SK-N-SH (cell line): ENCODE data around the gene WASL. TPM values are rescaled to one million over a fixed set of nuclear protein-coding genes. Genes with fewer than 3 reads are reported as not detected.
A peak's percentile ranks its signal among the peaks of the same experiment; 100 is the strongest.

Experiments
- CTCF ChIA-PET: fragments of 300-600, 350-600 bp; formaldehyde crosslinking; extraction: SDS; loops from one replicate; lab custom pipeline; 2021; lab: Yijun Ruan, JAX
- POLR2A ChIA-PET: fragments of 350-600 bp; sonication (Branson Sonifier 250); formaldehyde crosslinking; extraction: SDS; loops from one replicate; lab custom pipeline; 2020; ENCODE audit warnings: antibody characterized with exemption, inconsistent platforms; lab: Yijun Ruan, JAX
- DNase-seq: peaks from one replicate; pipeline ENCODE4 v3.0.0; 2012
- H2AFZ ChIP-seq: fragments of 200-600 bp; sonication (generic); 2 replicates; pipeline ENCODE4 v1.8.1; 2016; ENCODE audit warnings: antibody characterized with exemption, mild to moderate bottlenecking, low read depth
- H3F3A ChIP-seq: fragments of 200-600 bp; sonication (generic); replicated peaks from 2 replicates; pipeline ENCODE3; 2016; ENCODE audit warnings: antibody characterized with exemption, mild to moderate bottlenecking; ENCODE audit not compliant: insufficient read depth
- H3K27ac ChIP-seq, 2 experiments: fragments of 200-500 bp in 1 of 2; fragments of 200-600 bp in 1 of 2; sonication (Bioruptor generic) in 1 of 2; sonication (generic), shearing (Covaris generic) in 1 of 2; 2 replicates each; pipeline versions ENCODE4 v1.5.1 to v1.6.1; 2014 to 2016; ENCODE audit warnings: low read depth in 2 of 2, inconsistent platforms in 1 of 2, low read length in 1 of 2, mild to moderate bottlenecking in 1 of 2, mixed read lengths in 1 of 2
- H3K27me3 ChIP-seq: fragments of 200-600 bp; sonication (generic), shearing (Covaris generic); 2 replicates; pipeline ENCODE4 v1.6.1; 2016; ENCODE audit warnings: mixed run types; ENCODE audit not compliant: insufficient read depth
- H3K36me3 ChIP-seq, 2 experiments: fragments of 200-500 bp in 1 of 2; fragments of 200-600 bp in 1 of 2; sonication (Bioruptor generic) in 1 of 2; sonication (generic) in 1 of 2; replicated peaks in 1 of 2; 2 replicates each; pipeline versions ENCODE3 to v1.5.1; 2014 to 2016; ENCODE audit warnings: low read length in 1 of 2, mild to moderate bottlenecking in 1 of 2; ENCODE audit not compliant: insufficient read depth in 2 of 2, control insufficient read depth in 1 of 2
- H3K4me1 ChIP-seq, 2 experiments: fragments of 200-500 bp in 1 of 2; fragments of 200-600 bp in 1 of 2; sonication (Bioruptor generic) in 1 of 2; sonication (generic), shearing (Covaris generic) in 1 of 2; 2 replicates each; pipeline versions ENCODE4 v1.5.1 to v1.6.1; 2014 to 2016; ENCODE audit warnings: low read depth in 1 of 2, low read length in 1 of 2, mixed run types in 1 of 2; ENCODE audit not compliant: insufficient read depth in 2 of 2, control insufficient read depth in 1 of 2
- H3K4me2 ChIP-seq: fragments of 200-600 bp; sonication (generic), shearing (Covaris generic); 2 replicates; pipeline ENCODE4 v1.6.1; 2017; ENCODE audit warnings: mixed run types
- H3K4me3 ChIP-seq, 2 experiments: fragments of 200-500 bp in 1 of 2; fragments of 200-600 bp in 1 of 2; sonication (Bioruptor generic) in 1 of 2; sonication (generic), shearing (Covaris generic) in 1 of 2; 2 replicates each; pipeline versions ENCODE4 v1.5.1 to v1.8.1; 2014 to 2016; ENCODE audit warnings: low read depth in 2 of 2, inconsistent platforms in 1 of 2, low read length in 1 of 2, mild to moderate bottlenecking in 1 of 2, mixed read lengths in 1 of 2, moderate library complexity in 1 of 2
- H3K79me2 ChIP-seq: fragments of 200-600 bp; sonication (generic); 2 replicates; pipeline ENCODE4 v1.8.1; 2017; ENCODE audit warnings: mild to moderate bottlenecking; ENCODE audit not compliant: insufficient read depth
- H3K9ac ChIP-seq: fragments of 200-600 bp; sonication (generic); 2 replicates; pipeline ENCODE4 v1.6.1; 2017; ENCODE audit warnings: mixed run types
- H3K9me2 ChIP-seq: fragments of 200-600 bp; sonication (generic); 2 replicates; pipeline ENCODE4 v1.6.1; 2017; ENCODE audit warnings: mixed run types
- H3K9me3 ChIP-seq: fragments of 200-600 bp; sonication (generic); 2 replicates; pipeline ENCODE4 v1.6.1; 2017; ENCODE audit warnings: mixed run types, mild to moderate bottlenecking, moderate library complexity
- H4K20me1 ChIP-seq: fragments of 200-600 bp; sonication (generic); 2 replicates; pipeline ENCODE4 v1.6.1; 2017; ENCODE audit warnings: mild to moderate bottlenecking, mixed run types; ENCODE audit not compliant: insufficient read depth
- FOXM1 ChIP-seq: IDR thresholded peaks from 2 replicates; pipeline ENCODE4 v1.4.0; 2012; ENCODE audit warnings: low read depth, mild to moderate bottlenecking
- GABPA ChIP-seq: IDR thresholded peaks from 2 replicates; pipeline ENCODE4 v1.4.0; 2012; ENCODE audit warnings: low read depth, mild to moderate bottlenecking
- JUND ChIP-seq: IDR thresholded peaks from 2 replicates; pipeline ENCODE4 v1.4.0; 2012
- MXI1 ChIP-seq: IDR thresholded peaks from 2 replicates; pipeline ENCODE4 v1.6.1; 2012; ENCODE audit warnings: mild to moderate bottlenecking, low read depth, low read length, improper control_type of control experiment
- NFIC ChIP-seq: IDR thresholded peaks from 2 replicates; pipeline ENCODE4 v1.4.0; 2012; ENCODE audit warnings: borderline replicate concordance
- NRF1 ChIP-seq: IDR thresholded peaks from 2 replicates; pipeline ENCODE4 v1.6.1; 2012; ENCODE audit warnings: low read depth, mild to moderate bottlenecking, low read length
- RAD21 ChIP-seq: IDR thresholded peaks from 2 replicates; pipeline ENCODE4 v1.6.1; 2012; ENCODE audit warnings: mild to moderate bottlenecking, low read length
- RXRA ChIP-seq: IDR thresholded peaks from 2 replicates; pipeline ENCODE4 v1.4.0; 2012; ENCODE audit warnings: low read depth, mild to moderate bottlenecking, borderline replicate concordance
- SIN3A ChIP-seq: IDR thresholded peaks from 2 replicates; pipeline ENCODE4 v1.6.1; 2012; ENCODE audit warnings: low read depth, mild to moderate bottlenecking, low read length, moderate library complexity, borderline replicate concordance
- TAF1 ChIP-seq: IDR thresholded peaks from 2 replicates; pipeline ENCODE4 v1.6.1; 2012; ENCODE audit warnings: low read depth, mild to moderate bottlenecking, low read length, moderate library complexity, borderline replicate concordance
- TEAD4 ChIP-seq: IDR thresholded peaks from 2 replicates; pipeline ENCODE4 v1.4.0; 2012; ENCODE audit warnings: mild to moderate bottlenecking, borderline replicate concordance; ENCODE audit not compliant: insufficient read depth
- WGBS: methylation state at CpG from one replicate; pipeline ENCODE4 v1.1.6; 2017; ENCODE audit warnings: low lambda C conversion rate; 5-methylcytosine and 5-hydroxymethylcytosine counted together
- polyA plus RNA-seq, 3 experiments: library from polyadenylated mRNA; depleted of rRNA; stranded (reverse); fragments of >200 nt; gene quantifications; 2 replicates each; pipeline ENCODE4 v1.2.3, GENCODE V29; 2012
- TF ChIP-seq, protein P1 (sequence below): IDR thresholded peaks from 2 replicates; pipeline ENCODE4 v1.4.0; 2012; ENCODE audit warnings: low read depth
- TF ChIP-seq, protein P2 (sequence below): IDR thresholded peaks from 2 replicates; pipeline ENCODE4 v1.4.0; 2012; ENCODE audit warnings: low read depth, borderline replicate concordance
- TF ChIP-seq, protein P3 (sequence below): IDR thresholded peaks from 2 replicates; pipeline ENCODE4; 2012
- TF ChIP-seq, protein P4 (sequence below): fragments of 150-350 bp; IDR thresholded peaks from 2 replicates; pipeline ENCODE4 v1.6.1; 2016; ENCODE audit warnings: mild to moderate bottlenecking, low read depth, low read length

Gene WASL
- polyA plus RNA-seq, 1 of the 3 experiments (the other 2 are of a cell fraction), result 9.9 TPM

DNA sequence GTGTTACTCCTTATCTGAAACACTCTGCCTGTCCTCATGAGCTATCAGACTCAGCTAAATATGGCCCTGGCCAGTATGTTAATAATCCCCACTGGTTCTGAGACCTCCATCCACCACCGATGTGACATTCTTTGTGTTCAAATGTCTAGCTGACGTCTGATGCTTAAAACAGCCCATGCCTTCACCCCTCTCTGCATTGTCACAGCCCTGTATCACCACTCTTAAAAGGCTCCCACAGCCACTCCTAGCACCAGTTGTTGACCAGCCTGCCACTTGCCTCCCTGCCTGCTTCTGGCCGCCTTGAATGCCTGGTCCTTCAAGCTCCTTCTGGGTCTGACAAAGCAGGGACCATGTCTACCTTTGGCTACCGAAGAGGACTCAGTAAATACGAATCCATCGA lies 93.2 kb downstream of the WASL start, which contains the start of gene LMOD2:
Gene LMOD2 (plus strand): TSS at position 253 of the 400 bp plus-strand sequence. CDS start 98 bp downstream, at position 351.
- Histone ChIP-seq H2AFZ (no peak within 1 kb of the TSS), H3K4me1 (peaks cover 0 to 4% of the 10 kb centered on the region in 2 experiments; a peak in 1 of 4 replicates), H3K27ac (no peak within 1 kb of the TSS), H3K36me3 (no peaks in the 10 kb centered on the region), H3K4me2 (no peak within 1 kb of the TSS), H3K9me2 (no peaks in the 10 kb centered on the region), H3K9ac (no peak within 1 kb of the TSS), H3K27me3 (no peaks in the 10 kb centered on the region), H3F3A (no peaks in the 10 kb centered on the region), H4K20me1 (no peaks in the 10 kb centered on the region), H3K4me3 (no peak within 1 kb of the TSS), H3K9me3 (no peaks in the 10 kb centered on the region), H3K79me2 (no peaks in the 10 kb centered on the region)
- ChIA-PET POLR2A (no interaction called here), CTCF (interaction anchor here (0.8 to 2.4 kb wide), 9 partner anchors 11 to 209 kb away, joined by 3 to 14 read pairs (median 3); no protein-coding TSS in a partner anchor)
- no peak for DNase-seq
- TF ChIP-seq, protein P1, sequence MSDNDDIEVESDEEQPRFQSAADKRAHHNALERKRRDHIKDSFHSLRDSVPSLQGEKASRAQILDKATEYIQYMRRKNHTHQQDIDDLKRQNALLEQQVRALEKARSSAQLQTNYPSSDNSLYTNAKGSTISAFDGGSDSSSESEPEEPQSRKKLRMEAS, result no peak
- TF ChIP-seq GABPA, result no peak
- no peak for TF ChIP-seq TAF1
- no peak for TF ChIP-seq SIN3A
- no peak for TF ChIP-seq NFIC
- TF ChIP-seq, protein P2, sequence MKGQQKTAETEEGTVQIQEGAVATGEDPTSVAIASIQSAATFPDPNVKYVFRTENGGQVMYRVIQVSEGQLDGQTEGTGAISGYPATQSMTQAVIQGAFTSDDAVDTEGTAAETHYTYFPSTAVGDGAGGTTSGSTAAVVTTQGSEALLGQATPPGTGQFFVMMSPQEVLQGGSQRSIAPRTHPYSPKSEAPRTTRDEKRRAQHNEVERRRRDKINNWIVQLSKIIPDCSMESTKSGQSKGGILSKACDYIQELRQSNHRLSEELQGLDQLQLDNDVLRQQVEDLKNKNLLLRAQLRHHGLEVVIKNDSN, result no peak
- TF ChIP-seq, protein P3, sequence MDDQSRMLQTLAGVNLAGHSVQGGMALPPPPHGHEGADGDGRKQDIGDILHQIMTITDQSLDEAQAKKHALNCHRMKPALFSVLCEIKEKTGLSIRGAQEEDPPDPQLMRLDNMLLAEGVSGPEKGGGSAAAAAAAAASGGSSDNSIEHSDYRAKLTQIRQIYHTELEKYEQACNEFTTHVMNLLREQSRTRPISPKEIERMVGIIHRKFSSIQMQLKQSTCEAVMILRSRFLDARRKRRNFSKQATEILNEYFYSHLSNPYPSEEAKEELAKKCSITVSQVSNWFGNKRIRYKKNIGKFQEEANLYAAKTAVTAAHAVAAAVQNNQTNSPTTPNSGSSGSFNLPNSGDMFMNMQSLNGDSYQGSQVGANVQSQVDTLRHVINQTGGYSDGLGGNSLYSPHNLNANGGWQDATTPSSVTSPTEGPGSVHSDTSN, result no peak
- 70% methylated on average over 6 of the region's 6 CpGs for WGBS

DNA sequence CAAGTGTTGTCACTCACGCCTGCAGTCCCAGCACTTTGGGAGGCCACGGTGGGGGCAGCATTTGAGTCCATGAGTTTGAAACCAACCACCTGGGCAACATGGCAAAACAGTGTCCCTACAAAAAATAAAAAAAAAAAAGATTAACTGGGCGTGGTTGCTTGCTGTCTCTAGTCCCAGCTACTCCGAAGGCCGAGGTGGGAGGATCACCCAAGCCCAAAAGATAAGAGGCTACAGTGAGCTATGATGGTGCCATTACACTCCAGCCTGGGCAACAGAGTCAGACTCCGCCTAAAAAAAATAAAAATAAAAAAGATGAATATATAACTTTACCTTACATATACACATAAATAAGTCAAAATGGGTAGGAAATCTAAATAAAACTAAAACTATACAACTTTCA lies 95.6 kb downstream of the WASL start:
- Histone ChIP-seq H3K9me3 (no peaks in the 10 kb centered on the region), H2AFZ (no peak overlapping the region), H3K4me2 (no peak overlapping the region), H3K4me1 (peaks cover 0 to 3% of the 10 kb centered on the region in 2 experiments; a peak in 2 of 4 replicates), H3K4me3 (no peak overlapping the region), H3K79me2 (no peaks in the 10 kb centered on the region), H4K20me1 (no peaks in the 10 kb centered on the region), H3K9me2 (no peaks in the 10 kb centered on the region), H3K9ac (no peak overlapping the region), H3F3A (no peaks in the 10 kb centered on the region), H3K36me3 (no peaks in the 10 kb centered on the region), H3K27ac (no peak overlapping the region), H3K27me3 (no peaks in the 10 kb centered on the region)
- TF ChIP-seq SIN3A, result no peak
- WGBS, result 77% methylated on average over 6 of the region's 6 CpGs
- POLR2A ChIA-PET, result no interaction called here
- CTCF ChIA-PET, result interaction anchor here (1.0 to 2.7 kb wide), 3 partner anchors 9 to 145 kb away, joined by 3 to 7 read pairs (median 5); no protein-coding TSS in a partner anchor
- no peak for DNase-seq

DNA sequence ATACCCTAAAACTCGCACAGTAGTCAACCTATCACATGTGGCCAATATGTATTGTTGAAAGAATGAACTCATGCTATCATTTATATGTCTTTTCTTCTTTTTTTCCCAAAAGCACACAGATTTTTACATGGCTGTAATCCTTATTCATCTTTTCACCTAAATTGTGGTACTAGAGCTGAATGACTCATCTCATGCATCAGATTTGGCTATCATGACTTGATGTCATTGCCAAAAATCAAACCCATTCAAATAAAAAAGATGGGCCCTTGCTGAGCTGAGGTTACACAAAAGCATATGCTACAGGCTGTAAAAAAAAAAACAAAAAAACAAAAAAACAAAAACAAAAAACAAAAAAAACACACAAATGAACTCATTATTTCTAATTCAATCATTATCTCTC lies 96.4 kb downstream of the WASL start:
- WGBS, result 98% methylated on average over 1 of the region's 1 CpG
- CTCF ChIA-PET, result interaction anchor here (1.0 to 2.7 kb wide), 4 partner anchors 8 to 146 kb away, joined by 3 to 7 read pairs (median 4); no protein-coding TSS in a partner anchor
- no peak for TF ChIP-seq MXI1
- TF ChIP-seq FOXM1, result no peak
- peak; percentile 35 for TF ChIP-seq JUND
- peak; percentile 49; the same call in 1 of the 2 replicates for TF ChIP-seq NFIC
- TF ChIP-seq TAF1, result no peak
- TF ChIP-seq NRF1, result no peak
- no peak for TF ChIP-seq RAD21
- TF ChIP-seq, protein P3, result no peak; the same call in 1 of the 2 replicates
- TF ChIP-seq, protein P1, result no peak
- no peak for TF ChIP-seq RXRA
- TF ChIP-seq, protein P4, sequence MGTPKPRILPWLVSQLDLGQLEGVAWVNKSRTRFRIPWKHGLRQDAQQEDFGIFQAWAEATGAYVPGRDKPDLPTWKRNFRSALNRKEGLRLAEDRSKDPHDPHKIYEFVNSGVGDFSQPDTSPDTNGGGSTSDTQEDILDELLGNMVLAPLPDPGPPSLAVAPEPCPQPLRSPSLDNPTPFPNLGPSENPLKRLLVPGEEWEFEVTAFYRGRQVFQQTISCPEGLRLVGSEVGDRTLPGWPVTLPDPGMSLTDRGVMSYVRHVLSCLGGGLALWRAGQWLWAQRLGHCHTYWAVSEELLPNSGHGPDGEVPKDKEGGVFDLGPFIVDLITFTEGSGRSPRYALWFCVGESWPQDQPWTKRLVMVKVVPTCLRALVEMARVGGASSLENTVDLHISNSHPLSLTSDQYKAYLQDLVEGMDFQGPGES, result no peak
- no peak for TF ChIP-seq TEAD4
- TF ChIP-seq, protein P2, result no peak

More for the DNA sequence above, 96.4 kb downstream of the WASL start:
- Histone ChIP-seq H3K9me2 (no peaks in the 10 kb centered on the region), H4K20me1 (no peaks in the 10 kb centered on the region), H3K4me3 (no peak overlapping the region), H3K27me3 (no peaks in the 10 kb centered on the region), H3K79me2 (no peaks in the 10 kb centered on the region), H3K36me3 (no peaks in the 10 kb centered on the region), H3F3A (no peaks in the 10 kb centered on the region), H3K9me3 (no peaks in the 10 kb centered on the region), H3K9ac (no peak overlapping the region), H3K4me1 (peaks cover 0 to 3% of the 10 kb centered on the region in 2 experiments; a peak in 1 of 4 replicates), H3K27ac (no peak overlapping the region), H2AFZ (no peak overlapping the region), H3K4me2 (no peak overlapping the region)
- no peak for DNase-seq
- POLR2A ChIA-PET, result no interaction called here
